DND-41 (cell line): ENCODE measurements around the gene DDX23.
A peak's percentile ranks its signal among the peaks of the same experiment; 100 is the strongest.

Source experiments
- CTCF ChIP-seq: IDR thresholded peaks from 2 replicates; pipeline ENCODE4 v1.5.1; 2012; ENCODE audit warnings: borderline replicate concordance, low read length, moderate library complexity, mild to moderate bottlenecking; ENCODE audit not compliant: poor library complexity, severe bottlenecking; ENCODE audit errors: extremely low read depth
- EZH2 ChIP-seq: IDR thresholded peaks from 3 replicates; pipeline ENCODE4 v1.6.1; 2012; ENCODE audit warnings: borderline replicate concordance, low read depth, mild to moderate bottlenecking, moderate library complexity, low read length, inconsistent platforms; ENCODE audit not compliant: severe bottlenecking

- TF ChIP-seq CTCF: peak; percentile 27
- TF ChIP-seq EZH2: peak; percentile 58
Observed at GRCh38 chr12:48865281-48866051, 13.5 kb upstream of the DDX23 start, which contains the start of gene RND1.
